ENCODE data around the gene PACSIN1. TPM values are rescaled to one million over a fixed set of nuclear protein-coding genes. Genes with fewer than 3 reads are reported as not detected.

PACSIN1 gene
- total RNA-seq, 2 experiments from 2014 or later, result 0.07 to 0.14 TPM

DNA sequence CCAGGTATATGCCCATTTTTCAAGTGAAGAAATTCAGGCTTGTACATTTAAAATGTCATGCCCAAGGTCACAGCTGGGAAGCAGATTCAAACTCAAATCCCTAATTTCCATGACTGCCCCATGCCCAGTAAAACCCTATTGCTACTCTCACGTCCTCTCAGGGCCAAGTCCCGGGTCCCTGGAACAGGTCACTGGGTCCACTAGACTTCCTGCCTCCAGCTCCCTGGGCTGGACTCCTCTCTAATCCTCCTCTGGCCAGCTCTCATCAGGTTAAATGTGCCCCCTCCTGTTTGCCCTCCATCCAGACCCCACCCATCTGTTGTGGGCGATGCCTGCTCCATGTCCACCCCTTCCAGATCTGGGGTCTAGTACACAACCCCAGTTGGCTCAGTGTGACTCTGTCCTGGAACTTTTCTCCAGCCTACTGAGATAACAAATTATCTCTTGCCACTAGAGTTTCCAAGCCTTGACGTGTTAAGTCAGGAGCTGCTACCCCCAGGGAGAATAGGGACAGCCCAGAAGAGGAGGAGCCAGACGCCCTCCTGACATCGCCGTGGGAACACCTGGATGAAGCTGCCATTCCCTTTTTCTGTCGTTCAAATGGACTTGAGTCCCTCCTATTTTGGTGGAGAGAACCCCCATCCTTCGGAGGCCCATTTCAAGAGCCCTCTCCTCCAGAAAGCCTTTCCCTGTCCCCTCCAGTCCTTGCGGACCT is 93.9 kb downstream of the PACSIN1 start:
- no peaks in the 10 kb centered on the region for H3K27me3 Mint-ChIP-seq
- DNase-seq (no peak), ATAC-seq (no peak)
- H3K4me3 Mint-ChIP-seq, result no peak overlapping the region
- POLR2A ChIA-PET, result no interaction called here
- no peak overlapping the region for H3K27ac Mint-ChIP-seq
- peaks cover 5% of the 10 kb centered on the region for H3K4me1 Mint-ChIP-seq
- no peaks in the 10 kb centered on the region for H3K36me3 Mint-ChIP-seq (ENCODE audit: low read depth)
- CTCF ChIA-PET, result interaction anchor here (0.5 to 0.9 kb wide), 3 partner anchors 93 to 586 kb away, joined by 3 to 4 read pairs (median 3); no protein-coding TSS in a partner anchor
- intact Hi-C loops (cut with DNase I, micrococcal nuclease), result no loop called here
- no peaks in the 10 kb centered on the region for H3K9me3 Mint-ChIP-seq (ENCODE audit: low read depth)

DNA sequence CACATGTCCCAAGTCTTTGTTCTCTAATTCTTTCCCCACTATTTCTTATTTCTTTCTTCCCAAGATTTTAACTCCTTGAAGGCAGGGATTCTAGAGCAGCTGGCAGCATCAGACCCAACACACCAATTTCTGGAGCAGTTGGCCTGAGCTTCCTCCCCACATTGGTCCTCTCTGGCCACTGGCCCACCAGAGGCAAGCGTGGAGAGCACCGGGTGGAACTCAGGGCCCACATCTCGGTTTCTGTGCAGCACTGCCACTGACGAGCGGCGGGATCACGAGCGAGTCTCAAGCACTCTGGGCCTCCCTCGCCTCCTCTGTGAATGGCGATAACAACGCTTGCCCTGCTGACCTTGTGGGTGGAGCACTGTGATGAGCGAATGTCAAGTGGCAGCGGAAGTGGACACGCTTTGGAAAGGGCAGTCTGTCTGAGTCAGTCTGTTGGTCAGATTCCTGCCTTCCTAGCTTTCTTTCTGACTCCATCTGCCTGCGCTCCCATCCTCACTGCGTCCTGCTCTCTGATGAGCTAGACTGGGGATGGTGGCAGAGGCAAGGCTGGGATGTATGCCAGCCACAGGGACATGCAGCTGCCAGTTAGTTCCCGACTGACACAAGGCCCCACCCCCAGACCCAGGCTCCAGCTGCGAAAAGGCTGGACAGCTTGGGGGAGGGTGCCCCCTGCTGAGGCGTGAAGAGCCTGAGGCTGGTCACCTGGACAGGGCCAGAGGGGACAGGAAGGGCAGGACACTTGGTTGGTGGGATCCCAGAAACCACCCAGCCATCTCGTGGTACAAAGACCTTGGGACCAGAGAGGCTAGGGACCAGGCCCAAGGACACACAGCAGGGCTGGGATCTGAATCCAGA is 94.7 kb downstream of the PACSIN1 start:
- ChIA-PET POLR2A (interaction anchor here (0.6 kb wide), 1 partner anchor 48 kb away, joined by 3 read pairs; no protein-coding TSS in a partner anchor), CTCF (interaction anchor here (0.5 to 0.9 kb wide), 2 partner anchors 94 to 414 kb away, joined by 3 to 4 read pairs; no protein-coding TSS in a partner anchor)
- Mint-ChIP-seq H3K4me3 (no peak overlapping the region), H3K36me3 (ENCODE audit: low read depth) (no peaks in the 10 kb centered on the region), H3K27ac (no peak overlapping the region), H3K9me3 (ENCODE audit: low read depth) (no peaks in the 10 kb centered on the region), H3K4me1 (no peaks in the 10 kb centered on the region), H3K27me3 (no peaks in the 10 kb centered on the region)
- DNase-seq, result no peak
- no peak for ATAC-seq
- intact Hi-C loops (cut with DNase I, micrococcal nuclease), result no loop called here

DNA sequence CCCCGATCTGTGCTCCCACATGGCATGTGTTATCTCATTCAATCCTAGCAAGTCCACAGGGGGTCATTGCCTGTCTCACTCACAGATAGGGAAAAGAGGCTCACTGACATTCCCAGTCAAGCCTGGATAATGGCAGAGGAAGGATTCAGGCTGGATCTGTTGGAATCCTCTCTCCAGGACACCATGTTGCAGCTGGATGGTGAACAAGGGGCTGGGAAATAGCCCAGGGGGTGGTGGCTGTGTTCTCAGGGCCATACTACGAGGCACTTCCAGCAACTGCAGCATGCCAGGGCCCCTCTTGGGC is 95.3 kb downstream of the PACSIN1 start:
- Mint-ChIP-seq H3K36me3 (ENCODE audit: low read depth) (no peaks in the 10 kb centered on the region), H3K9me3 (ENCODE audit: low read depth) (no peaks in the 10 kb centered on the region)
- CTCF ChIA-PET, result interaction anchor here (0.9 kb wide), 1 partner anchor 94 kb away, joined by 4 read pairs; no protein-coding TSS in a partner anchor

DNA sequence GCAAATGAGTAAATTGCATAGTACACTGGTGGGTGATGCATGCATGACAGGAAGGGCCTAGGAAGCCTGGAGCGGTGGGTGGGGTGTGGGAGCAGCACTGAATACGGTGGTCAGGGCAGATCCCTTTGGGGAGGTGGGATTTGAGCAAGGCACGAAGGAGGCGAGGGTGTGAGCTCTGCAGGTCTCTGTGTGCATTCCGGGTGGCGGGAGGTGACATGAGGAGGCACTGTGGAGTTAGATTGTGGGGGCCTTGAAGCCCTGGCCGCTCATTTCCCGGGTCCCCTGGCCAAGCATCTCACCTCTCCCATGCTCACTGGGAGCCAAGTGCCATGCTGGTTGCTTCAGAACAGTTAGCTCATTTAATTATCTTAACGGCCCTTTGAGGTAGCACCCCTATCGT is 96.5 kb downstream of the PACSIN1 start:
- POLR2A ChIA-PET, result no interaction called here
- ATAC-seq (no peak), DNase-seq (no peak)
- Mint-ChIP-seq H3K27me3 (peaks cover 2% of the 10 kb centered on the region), H3K27ac (no peak overlapping the region), H3K4me1 (no peaks in the 10 kb centered on the region), H3K36me3 (ENCODE audit: low read depth) (no peaks in the 10 kb centered on the region), H3K9me3 (ENCODE audit: low read depth) (no peaks in the 10 kb centered on the region), H3K4me3 (no peak overlapping the region)
- CTCF ChIA-PET, result no interaction called here
- intact Hi-C loops (cut with DNase I, micrococcal nuclease), result no loop called here

More for the DNA sequence above, 95.3 kb downstream of the PACSIN1 start:
- Mint-ChIP-seq H3K4me3 (no peak overlapping the region), H3K27me3 (no peaks in the 10 kb centered on the region), H3K4me1 (no peaks in the 10 kb centered on the region), H3K27ac (no peak overlapping the region)
- DNase-seq (no peak), ATAC-seq (no peak)
- POLR2A ChIA-PET, result interaction anchor here (0.6 kb wide), 1 partner anchor 47 kb away, joined by 3 read pairs; no protein-coding TSS in a partner anchor
- intact Hi-C loops (cut with DNase I, micrococcal nuclease), result no loop called here

DNA sequence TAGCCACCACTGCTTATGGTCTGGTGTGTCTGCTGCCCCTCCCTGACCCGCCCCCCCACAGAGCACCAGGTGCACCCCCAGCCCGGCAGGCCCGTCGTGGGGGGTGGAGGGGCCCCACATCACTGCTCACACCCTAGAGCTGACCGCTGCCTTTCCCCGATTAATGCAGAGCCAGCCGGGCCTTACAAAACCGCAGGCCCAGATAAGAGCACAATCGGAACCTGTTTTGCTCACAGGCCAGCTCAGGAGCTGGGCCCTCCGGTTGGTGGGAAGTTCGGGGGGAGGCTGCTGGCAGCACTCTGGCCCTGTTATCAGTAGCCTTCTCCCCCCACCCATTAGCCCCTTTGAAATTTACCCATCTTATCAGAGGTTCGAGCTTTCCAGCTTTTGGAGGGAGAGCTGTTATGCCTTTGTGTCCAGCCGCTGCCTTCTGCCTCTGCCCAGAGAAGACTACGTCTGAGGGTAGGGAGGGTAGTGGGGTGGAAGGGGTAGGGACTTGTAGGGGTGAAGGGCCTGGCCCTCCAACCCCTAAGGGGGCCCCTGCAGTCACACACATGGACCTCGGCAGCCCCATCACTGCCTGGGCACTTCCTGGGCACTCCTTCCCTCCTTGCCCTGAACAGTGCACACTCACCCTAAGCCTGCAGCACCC is 97.1 kb downstream of the PACSIN1 start:
- ChIA-PET POLR2A (no interaction called here), CTCF (no interaction called here)
- no peaks in the 10 kb centered on the region for H3K9me3 Mint-ChIP-seq (ENCODE audit: low read depth)
- ATAC-seq, result no peak
- H3K4me1 Mint-ChIP-seq, result no peaks in the 10 kb centered on the region
- no peak for DNase-seq
- intact Hi-C loops (cut with DNase I, micrococcal nuclease), result no loop called here
- no peak overlapping the region for H3K27ac Mint-ChIP-seq
- no peaks in the 10 kb centered on the region for H3K36me3 Mint-ChIP-seq (ENCODE audit: low read depth)
- peaks cover 2% of the 10 kb centered on the region for H3K27me3 Mint-ChIP-seq
- H3K4me3 Mint-ChIP-seq, result no peak overlapping the region

DNA sequence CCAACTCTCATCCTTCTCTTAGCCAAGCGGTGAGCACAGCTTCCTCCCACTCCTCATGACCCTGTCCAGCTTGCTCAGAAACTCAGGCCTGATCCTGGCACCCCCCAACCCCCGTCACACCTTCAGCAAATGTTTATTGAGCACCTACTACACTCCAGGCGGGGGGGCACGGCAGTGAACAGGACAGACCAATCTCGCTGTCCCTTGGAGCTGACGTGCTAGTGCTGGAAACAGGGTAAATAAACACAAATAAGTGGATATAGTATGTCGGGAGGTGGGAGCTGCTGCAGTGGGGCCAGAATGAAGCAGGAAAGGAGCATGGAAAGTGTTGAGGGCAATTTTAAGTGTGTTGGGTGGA is 97.6 kb downstream of the PACSIN1 start:
- DNase-seq, result no peak
- Mint-ChIP-seq H3K4me1 (no peaks in the 10 kb centered on the region), H3K36me3 (ENCODE audit: low read depth) (no peaks in the 10 kb centered on the region), H3K4me3 (no peak overlapping the region), H3K27ac (no peak overlapping the region), H3K27me3 (peaks cover 2% of the 10 kb centered on the region), H3K9me3 (ENCODE audit: low read depth) (no peaks in the 10 kb centered on the region)
- ChIA-PET CTCF (no interaction called here), POLR2A (no interaction called here)
- ATAC-seq, result no peak
- intact Hi-C loops (cut with DNase I, micrococcal nuclease), result no loop called here

DNA sequence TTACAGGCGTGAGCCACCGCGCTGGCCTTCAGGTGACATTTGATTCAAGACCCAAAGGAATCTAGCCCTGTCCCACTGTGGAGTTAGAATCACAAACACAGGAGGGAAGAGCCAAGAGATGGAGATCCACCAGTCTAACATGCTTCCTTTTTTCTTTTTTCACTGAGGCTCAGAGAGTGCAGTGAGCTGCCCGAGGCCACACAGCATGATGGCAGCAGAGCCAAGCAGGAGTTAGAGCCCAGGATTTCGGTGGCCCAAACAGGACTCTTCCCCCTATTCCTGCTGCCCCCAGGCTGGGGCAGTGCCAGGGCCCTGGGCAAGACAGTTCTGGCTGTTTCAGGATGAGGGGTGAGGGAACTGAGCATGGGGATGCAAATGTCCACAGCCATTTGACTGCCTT is 98.3 kb downstream of the PACSIN1 start:
- ChIA-PET POLR2A (no interaction called here), CTCF (no interaction called here)
- H3K4me3 Mint-ChIP-seq, result no peak overlapping the region
- no peaks in the 10 kb centered on the region for H3K36me3 Mint-ChIP-seq (ENCODE audit: low read depth)
- no peak for ATAC-seq
- no peak for DNase-seq
- H3K4me1 Mint-ChIP-seq, result no peaks in the 10 kb centered on the region
- no peaks in the 10 kb centered on the region for H3K9me3 Mint-ChIP-seq (ENCODE audit: low read depth)
- no peak overlapping the region for H3K27ac Mint-ChIP-seq
- intact Hi-C loops (cut with DNase I, micrococcal nuclease), result no loop called here
- H3K27me3 Mint-ChIP-seq, result peaks cover 2% of the 10 kb centered on the region

DNA sequence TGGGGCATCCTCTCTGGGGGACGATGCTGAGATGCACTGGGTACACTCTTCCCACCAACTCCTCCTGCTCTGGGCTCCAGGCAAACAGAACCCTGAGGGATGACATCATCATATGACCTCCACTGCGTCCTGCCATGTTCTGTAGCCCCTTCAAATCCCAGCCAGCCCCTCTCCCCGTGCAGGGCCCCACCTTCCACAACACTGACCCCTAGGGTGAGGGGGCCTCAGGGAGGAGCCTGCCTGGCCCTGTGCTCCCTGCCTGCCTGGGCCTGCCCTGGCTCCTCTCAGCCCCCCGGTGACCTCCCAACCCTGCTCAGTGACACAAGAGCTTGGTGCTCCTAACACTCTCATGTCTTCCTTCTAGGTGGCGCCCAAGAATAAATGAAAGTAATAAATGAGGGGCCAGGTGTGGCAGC is 99.9 kb downstream of the PACSIN1 start:
- intact Hi-C loops (cut with DNase I, micrococcal nuclease), result no loop called here
- POLR2A ChIA-PET, result no interaction called here

DNA sequence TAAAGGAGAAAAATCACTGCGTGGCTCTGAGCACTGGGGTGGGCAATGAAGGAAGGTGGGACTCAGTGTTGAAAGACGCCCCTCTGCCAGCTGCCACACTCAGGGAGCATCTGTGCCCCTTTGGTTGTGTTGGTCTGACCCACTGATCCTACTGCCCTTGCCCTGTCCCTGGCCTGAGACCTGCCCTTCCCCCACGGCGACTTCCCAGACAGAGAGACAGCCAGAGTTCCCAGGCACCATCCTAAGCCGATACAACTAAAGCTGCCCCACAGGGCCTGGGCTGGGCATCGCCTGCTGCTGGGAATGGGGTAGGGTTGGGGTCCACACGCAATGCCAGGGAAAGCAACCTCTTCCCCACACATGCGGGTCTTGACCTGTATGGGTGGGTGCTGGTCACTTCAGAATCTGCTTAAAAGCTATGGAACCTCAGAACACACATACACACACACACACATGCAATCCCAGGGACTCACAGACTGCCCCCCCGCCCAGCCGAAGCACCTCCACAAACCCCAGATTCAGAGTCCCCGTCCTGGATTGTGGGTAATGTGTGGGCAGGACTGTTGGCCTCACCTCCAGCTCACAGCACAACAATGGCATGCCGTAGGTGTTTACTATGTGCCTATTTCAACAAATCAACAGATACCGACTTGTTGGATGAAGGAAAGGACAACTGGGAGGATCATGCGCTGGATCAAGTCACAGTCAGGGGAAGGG is 101.1 kb downstream of the PACSIN1 start:
- ChIA-PET POLR2A (no interaction called here), CTCF (no interaction called here)
- no peaks in the 10 kb centered on the region for H3K36me3 Mint-ChIP-seq (ENCODE audit: low read depth)
- ATAC-seq (no peak), DNase-seq (no peak)
- H3K4me1 Mint-ChIP-seq, result no peaks in the 10 kb centered on the region
- H3K27ac Mint-ChIP-seq, result no peak overlapping the region
- intact Hi-C loops (cut with DNase I, micrococcal nuclease), result no loop called here
- peaks cover 2% of the 10 kb centered on the region for H3K27me3 Mint-ChIP-seq
- no peaks in the 10 kb centered on the region for H3K9me3 Mint-ChIP-seq (ENCODE audit: low read depth)
- no peak overlapping the region for H3K4me3 Mint-ChIP-seq

More for the DNA sequence above, 99.9 kb downstream of the PACSIN1 start:
- Mint-ChIP-seq H3K36me3 (ENCODE audit: low read depth) (no peaks in the 10 kb centered on the region), H3K4me1 (no peaks in the 10 kb centered on the region), H3K9me3 (ENCODE audit: low read depth) (no peaks in the 10 kb centered on the region), H3K27me3 (peaks cover 2% of the 10 kb centered on the region), H3K4me3 (no peak overlapping the region), H3K27ac (no peak overlapping the region)
- CTCF ChIA-PET, result interaction anchor here (0.6 to 0.7 kb wide), 2 partner anchors 13 to 146 kb away, joined by 3 read pairs; no protein-coding TSS in a partner anchor
- no peak for DNase-seq
- ATAC-seq, result no peak

DNA sequence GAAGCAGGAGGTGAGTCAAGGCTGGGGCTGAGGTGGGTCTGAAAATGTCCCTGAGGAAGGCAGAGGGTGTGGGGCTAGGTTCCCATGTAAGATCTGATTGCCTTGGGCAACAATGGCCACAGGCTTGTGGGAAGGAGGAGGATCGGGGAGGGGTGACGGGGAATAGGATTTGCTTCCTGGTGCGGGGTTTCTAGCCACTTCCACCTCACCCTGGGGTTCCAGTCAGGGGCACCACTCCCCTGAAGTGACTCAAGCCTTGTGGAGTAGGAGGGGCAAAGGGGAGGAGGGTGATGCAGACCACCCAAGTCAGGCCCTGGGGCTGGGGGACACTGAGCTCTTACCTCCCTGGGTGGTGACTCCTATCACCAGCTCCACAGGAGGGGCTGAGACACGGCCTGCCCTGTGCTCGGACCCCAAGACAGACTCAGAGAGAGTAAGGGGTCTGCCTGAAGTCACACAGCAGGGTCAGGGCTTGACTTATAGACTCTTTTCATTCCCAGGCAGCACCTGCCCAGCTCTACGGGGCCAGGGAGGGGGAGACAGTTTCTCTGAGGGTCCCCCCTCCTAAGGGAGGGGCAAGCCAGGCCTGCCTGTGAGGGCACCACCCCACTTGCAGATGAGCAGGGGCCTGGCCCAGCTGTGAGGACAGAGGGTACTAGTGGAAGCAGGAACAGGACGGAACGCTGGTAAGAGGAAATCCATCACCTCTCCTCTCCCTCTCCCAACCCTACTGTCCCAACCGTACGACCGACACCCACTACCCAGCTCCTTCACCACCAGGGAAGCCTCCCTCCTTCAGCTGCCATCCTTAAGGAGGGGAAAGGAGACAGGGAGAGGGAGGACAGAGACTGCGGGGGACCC is 102.7 kb downstream of the PACSIN1 start:
- Mint-ChIP-seq H3K36me3 (ENCODE audit: low read depth) (no peaks in the 10 kb centered on the region), H3K27me3 (peaks cover 2% of the 10 kb centered on the region), H3K4me3 (no peak overlapping the region), H3K4me1 (no peaks in the 10 kb centered on the region), H3K27ac (no peak overlapping the region), H3K9me3 (ENCODE audit: low read depth) (no peaks in the 10 kb centered on the region)
- POLR2A ChIA-PET, result no interaction called here
- DNase-seq (no peak), ATAC-seq (no peak)
- CTCF ChIA-PET, result no interaction called here
- intact Hi-C loops (cut with DNase I, micrococcal nuclease), result no loop called here
